GOT3 (cell line): ENCODE data around the gene LGR6.
"Not testable (repeated sequence)": the region's sequence is repeated elsewhere in the genome, so short reads cannot be mapped to it uniquely, and the experiment has no call there.

ENCODE experiments used
- DNase-seq: peaks from one replicate; lab custom pipeline; 2025; ENCODE audit warnings: mixed read lengths; lab: John Stamatoyannopoulos, UW

LGR6 gene

GRCh38 chr1:202160377-202160940 lies 33.1 kb upstream of the LGR6 start, which contains the start of gene PTPN7:
TSS of gene PTPN7 (minus strand) at chr1:202160602. CDS start at chr1:202159402, 1,200 bp downstream.
- no peak for DNase-seq

GRCh38 chr1:202161151-202162046 lies 32.2 kb upstream of the LGR6 start:
- no peak for DNase-seq

GRCh38 chr1:202162047-202162417 lies 31.6 kb upstream of the LGR6 start:
- no peak for DNase-seq

GRCh38 chr1:202162418-202163280 lies 30.9 kb upstream of the LGR6 start:
- DNase-seq: no peak

- DNase-seq: no peak
These were observed 30.0 kb upstream of the LGR6 start for GRCh38 chr1:202163281-202164270.

- DNase-seq: no peak
These were observed 29.1 kb upstream of the LGR6 start for GRCh38 chr1:202164271-202165037.

- DNase-seq: no peak
These were observed 28.2 kb upstream of the LGR6 start for GRCh38 chr1:202165267-202165941.

- DNase-seq: no peak
These were observed 27.4 kb upstream of the LGR6 start for GRCh38 chr1:202165942-202166843.

GRCh38 chr1:202167054-202167453 lies 26.5 kb upstream of the LGR6 start:
- not testable (repeated sequence) for DNase-seq

- DNase-seq: no peak
These were observed 25.7 kb upstream of the LGR6 start for GRCh38 chr1:202167708-202168415.

- DNase-seq: no peak
These were observed 24.7 kb upstream of the LGR6 start for GRCh38 chr1:202168861-202169260.

GRCh38 chr1:202170726-202171125 lies 22.9 kb upstream of the LGR6 start:
- no peak for DNase-seq

- no peak for DNase-seq
These were observed 22.1 kb upstream of the LGR6 start for GRCh38 chr1:202171292-202172014.

- DNase-seq: no peak
These were observed 21.6 kb upstream of the LGR6 start for GRCh38 chr1:202172015-202172355.

GRCh38 chr1:202173993-202174392 lies 19.6 kb upstream of the LGR6 start:
- no peak for DNase-seq

- DNase-seq: no peak
These were observed 16.4 kb upstream of the LGR6 start for GRCh38 chr1:202176949-202177927.
